Measurements from ENCODE around the gene TOP1.
A peak's percentile ranks its signal among the peaks of the same experiment; 100 is the strongest.

The TOP1 gene

DNA sequence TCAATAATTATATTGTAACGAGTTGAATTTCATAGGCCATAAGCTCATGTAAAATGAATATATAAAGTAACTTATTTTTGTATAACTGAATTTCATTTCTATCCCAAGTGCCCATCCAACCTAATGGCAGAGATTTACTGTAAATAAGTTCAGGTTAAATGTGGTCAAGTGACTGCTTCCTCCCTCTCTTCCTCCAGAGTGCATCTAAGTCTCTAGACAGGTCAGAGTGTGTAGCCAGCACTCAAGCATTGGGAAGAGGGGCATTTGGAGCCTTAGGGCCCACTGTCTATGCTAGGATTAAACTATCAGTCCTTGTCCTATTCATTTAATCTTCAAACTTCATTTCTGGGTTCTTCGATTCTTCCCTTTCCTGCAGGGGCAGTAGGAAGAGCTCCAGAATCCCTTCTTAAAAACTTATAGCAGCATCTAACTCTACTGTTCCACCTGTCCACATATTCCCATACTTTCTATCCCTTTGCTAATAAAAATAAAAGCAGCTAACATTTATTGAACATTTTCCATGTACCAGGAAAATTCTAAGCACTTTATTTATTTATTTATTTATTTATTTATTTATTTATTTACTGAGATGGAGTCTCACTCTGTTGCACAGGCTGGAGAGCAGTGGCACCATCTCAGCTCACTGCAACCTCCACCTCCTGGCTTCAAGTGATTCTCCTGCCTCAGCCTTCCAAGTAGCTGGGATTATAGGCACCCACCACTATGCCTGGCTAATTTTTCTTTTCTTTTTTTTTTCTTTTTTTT is 36.1 kb upstream of the TOP1 start (continued):
- TF ChIP-seq ZNF518A (tag by site-specific recombination; conservative IDR thresholded peaks at IDR 0.05; ENCODE audit: low read depth) (peak; percentile 78), ZSCAN30 (tag by site-specific recombination; IDR thresholded peaks at IDR 0.05) (no peak), ZNF580 (tag by site-specific recombination; IDR thresholded peaks at IDR 0.05) (no peak), ZNF423 (tag by site-specific recombination; IDR thresholded peaks at IDR 0.05) (no peak), ZBTB8A (tag by site-specific recombination; IDR thresholded peaks at IDR 0.05) (peak; percentile 59), ZNF132 (tag by site-specific recombination; IDR thresholded peaks at IDR 0.05; ENCODE audit: borderline replicate concordance) (no peak), ZBTB1 (tag by site-specific recombination; IDR thresholded peaks at IDR 0.05) (no peak), ZNF629 (tag by site-specific recombination; IDR thresholded peaks at IDR 0.05) (peak; percentile 28; the same call in 1 of the 2 replicates), ZNF585B (tag by site-specific recombination; IDR thresholded peaks at IDR 0.05) (no peak), OSR2 (tag by site-specific recombination; IDR thresholded peaks at IDR 0.05) (no peak), KLF1 (tag by site-specific recombination; IDR thresholded peaks at IDR 0.05) (no peak), ZNF335 (tag by site-specific recombination; conservative IDR thresholded peaks at IDR 0.05) (no peak), ZNF114 (tag by site-specific recombination; IDR thresholded peaks at IDR 0.05) (no peak)

DNA sequence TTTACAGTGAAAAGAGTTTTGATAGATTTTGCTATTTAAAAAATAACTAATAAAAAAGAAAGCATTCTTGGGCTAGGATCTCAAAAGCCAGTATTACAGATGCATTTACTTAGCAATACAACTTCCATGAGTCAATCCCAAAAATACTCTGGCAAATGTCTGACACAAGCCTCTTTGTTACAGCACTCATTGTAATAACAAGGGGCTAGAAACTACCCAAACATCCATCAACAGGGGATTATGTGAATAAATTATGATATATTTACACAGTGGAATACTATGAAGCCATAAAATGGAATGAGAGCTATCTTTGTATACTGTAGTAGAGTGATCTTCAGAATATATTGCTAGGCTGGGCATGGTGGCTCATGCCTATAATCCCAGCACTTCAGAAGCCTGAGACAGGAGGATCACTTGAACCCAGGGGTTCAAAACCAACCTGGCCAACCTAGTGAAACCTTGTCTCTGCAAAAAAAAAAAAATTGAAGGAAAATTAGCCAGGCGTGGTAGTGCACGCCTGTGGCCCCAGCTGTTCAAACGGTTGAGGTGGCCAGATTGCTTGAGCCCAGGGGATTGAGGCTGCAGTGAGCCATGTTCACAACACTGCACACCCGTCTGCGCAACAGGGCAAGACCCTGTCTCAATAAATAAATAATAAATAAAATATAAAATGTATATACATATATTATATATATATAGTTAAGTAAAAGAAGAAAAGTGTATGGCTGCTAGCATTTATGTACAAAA is 34.7 kb upstream of the TOP1 start:
- no peaks in the 10 kb centered on the region for H3K4me1 ChIP-seq (ENCODE audit: control insufficient read depth, insufficient read depth, low read length)
- H3K27ac ChIP-seq (ENCODE audit: extremely low read depth, low read depth, low read length) = no peak overlapping the region
- no peaks in the 10 kb centered on the region for H3K9me3 ChIP-seq (ENCODE audit: control insufficient read depth, insufficient read depth, low read depth, low read length)
- H3K4me3 ChIP-seq (ENCODE audit: low read depth, low read length) = no peak overlapping the region
- no peaks in the 10 kb centered on the region for H3K36me3 ChIP-seq (ENCODE audit: control insufficient read depth in 2 of 2, insufficient read depth in 1 of 2, low read length in 2 of 2)
- TF ChIP-seq PRDM6 (tag by site-specific recombination; IDR thresholded peaks at IDR 0.05) (peak; percentile 51; the same call in 1 of the 2 replicates), ZNF473 (tag by site-specific recombination; IDR thresholded peaks at IDR 0.05) (no peak), ZNF2 (tag by site-specific recombination; IDR thresholded peaks at IDR 0.05) (no peak), ZNF621 (tag by site-specific recombination; IDR thresholded peaks at IDR 0.05) (no peak), PRDM4 (tag by site-specific recombination; IDR thresholded peaks at IDR 0.05) (peak; percentile 44; the same call in 1 of the 2 replicates), MZF1 (tag by site-specific recombination; IDR thresholded peaks at IDR 0.05; ENCODE audit: borderline replicate concordance) (peak; percentile 81; the same call in 1 of the 2 replicates), ZNF629 (tag by site-specific recombination; IDR thresholded peaks at IDR 0.05) (0 out of 2 replicates have a peak, but pooled peaks have one; percentile 20), PRDM1 (tag by site-specific recombination; IDR thresholded peaks at IDR 0.05) (no peak)
- ChIA-PET CTCF (interaction anchor here (0.5 to 10.9 kb wide), 4 partner anchors 10 to 103 kb away, joined by 4 to 138 read pairs (median 42); no protein-coding TSS in a partner anchor), POLR2A (no interaction called here)

All from HEK293 (cell line).